ENCODE measurements around the gene SEPTIN8.

SEPTIN8 gene

DNA sequence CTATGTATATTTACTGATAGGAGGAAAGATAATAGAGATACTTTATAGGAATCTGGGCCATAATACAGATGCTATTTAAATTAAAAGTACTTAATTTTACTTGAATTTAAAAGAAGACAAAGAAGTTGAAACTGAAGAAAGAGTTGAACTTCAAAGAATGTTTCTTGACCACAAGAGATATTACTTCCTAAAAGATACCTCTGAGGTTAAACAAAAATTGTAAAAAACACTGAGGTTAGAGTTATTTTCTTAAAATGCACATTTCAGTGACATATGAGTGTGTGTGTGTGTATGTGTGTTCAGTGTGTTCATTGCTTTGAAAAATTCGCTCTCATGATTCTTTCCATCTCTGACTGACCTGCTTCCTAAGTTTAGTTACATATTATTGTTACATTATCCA is 3.5 kb upstream of the SEPTIN8 start:
- no peak for DNase-seq (ENCODE audit: low read depth in 2 of 2)

DNA sequence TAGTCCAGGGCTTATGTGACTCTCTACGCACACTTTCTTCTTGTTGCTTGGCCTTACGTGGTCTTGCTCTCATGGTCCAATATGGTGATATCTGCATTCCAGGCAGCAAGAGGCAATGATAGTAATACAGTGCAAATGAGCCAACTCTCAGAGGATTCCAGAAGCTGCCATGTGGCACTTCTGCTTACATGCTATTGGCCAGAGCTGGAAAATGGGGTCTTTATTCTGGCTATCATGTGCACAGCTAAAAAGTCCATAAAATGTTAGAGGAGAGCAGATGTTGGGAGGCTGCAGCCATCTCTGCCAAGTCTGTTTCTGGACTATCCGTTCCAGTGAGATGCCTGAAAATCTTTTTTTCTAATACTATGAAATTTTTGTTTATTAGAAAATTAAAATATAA is 2.9 kb upstream of the SEPTIN8 start:
- DNase-seq (ENCODE audit: low read depth in 2 of 2), result no peak

DNA sequence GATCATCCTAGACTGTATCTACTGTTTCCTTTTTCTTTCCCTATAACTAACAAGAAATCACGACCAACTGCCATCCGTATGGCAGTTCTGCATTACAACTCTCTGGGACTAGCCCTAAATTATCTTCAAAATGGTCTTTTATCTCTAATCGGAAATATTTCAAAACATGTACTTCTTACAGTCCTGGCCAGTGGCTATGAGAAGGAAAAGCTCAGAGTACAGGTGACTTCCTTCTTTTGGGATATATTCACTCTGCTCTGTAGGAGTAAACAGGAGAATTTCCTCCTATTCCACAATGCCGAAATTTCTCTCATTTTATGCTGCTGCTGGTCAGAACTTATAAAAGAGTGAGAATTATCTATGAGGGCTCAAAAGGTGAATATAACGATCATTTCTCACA is 1.8 kb upstream of the SEPTIN8 start:
- DNase-seq (ENCODE audit: low read depth in 2 of 2), result no peak

DNA sequence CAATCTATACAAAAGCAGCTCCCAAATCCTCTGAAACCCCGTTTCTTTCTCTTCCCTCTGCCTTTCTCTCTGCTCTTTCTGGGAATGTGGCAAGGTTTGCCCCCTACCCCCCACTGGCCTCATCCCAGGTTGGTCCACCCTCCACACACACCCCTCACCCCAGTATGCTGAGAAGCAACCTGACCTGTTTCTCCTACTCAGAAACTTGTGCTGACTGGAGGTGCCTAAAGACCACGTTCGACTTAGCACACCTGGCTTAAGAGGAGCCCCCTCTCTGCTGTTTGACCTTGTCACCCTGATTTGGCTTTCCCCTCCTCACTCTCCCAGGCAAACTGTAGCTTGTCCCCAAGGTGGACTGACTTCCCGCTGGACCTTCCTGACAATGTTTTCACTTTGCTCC is 1.1 kb upstream of the SEPTIN8 start:
- DNase-seq (ENCODE audit: low read depth in 2 of 2), result no peak

DNA sequence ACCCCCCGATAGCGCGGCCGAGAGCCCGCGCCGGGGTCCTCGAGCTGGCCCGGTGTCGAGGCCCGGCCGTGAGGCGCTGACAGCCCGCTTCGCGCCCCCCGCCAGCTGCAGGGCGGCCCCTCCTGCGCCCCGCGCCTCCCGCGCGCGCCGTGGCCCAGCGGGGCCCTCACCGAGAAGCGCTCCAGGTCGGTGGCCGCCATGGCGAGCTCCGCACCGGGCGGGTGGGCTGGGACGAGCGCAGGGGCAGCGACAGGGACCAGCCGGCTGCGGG is 166 bp downstream of the SEPTIN8 start:
- no peak for DNase-seq (ENCODE audit: low read depth in 2 of 2)

DNA sequence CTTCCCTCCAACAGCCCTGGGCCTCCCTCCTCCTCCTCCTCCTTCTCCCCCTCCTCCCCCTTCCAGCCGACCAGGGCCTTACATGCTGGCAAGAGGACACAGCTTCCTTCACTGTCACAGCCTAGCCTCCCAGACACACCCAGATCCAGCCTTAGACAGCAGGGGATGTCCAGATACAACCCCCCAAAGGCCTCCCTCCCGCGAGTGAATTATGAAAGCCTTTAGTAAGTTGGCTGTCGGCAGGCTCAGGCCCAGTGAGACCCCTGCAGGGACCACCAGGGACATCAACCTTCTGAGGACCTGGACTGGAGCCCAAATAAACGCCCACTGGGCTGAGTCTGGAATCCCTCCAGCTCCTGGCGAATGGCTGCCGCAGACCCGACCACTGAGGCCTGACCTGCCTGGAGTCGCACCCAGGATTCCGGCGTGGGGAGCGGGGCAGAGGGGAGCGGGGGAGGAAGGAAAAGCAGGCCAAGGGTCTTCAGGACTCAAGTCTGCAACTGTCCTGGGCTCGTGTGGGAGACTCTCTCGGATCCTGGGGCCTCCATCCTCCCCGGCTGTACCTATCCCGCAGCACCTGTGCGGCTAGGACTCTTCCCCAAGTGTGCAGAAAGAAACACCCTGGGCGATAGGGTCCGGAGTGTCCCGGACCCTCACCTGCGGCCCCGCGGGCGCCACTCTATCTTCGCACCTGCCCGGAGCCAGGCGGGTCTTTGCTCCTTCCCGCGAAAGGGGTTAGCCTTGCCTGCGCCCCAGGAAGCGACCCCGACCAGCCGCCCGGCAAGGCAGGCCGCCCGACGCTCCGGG is 705 bp downstream of the SEPTIN8 start:
- DNase-seq (ENCODE audit: low read depth in 2 of 2), result no peak

DNA sequence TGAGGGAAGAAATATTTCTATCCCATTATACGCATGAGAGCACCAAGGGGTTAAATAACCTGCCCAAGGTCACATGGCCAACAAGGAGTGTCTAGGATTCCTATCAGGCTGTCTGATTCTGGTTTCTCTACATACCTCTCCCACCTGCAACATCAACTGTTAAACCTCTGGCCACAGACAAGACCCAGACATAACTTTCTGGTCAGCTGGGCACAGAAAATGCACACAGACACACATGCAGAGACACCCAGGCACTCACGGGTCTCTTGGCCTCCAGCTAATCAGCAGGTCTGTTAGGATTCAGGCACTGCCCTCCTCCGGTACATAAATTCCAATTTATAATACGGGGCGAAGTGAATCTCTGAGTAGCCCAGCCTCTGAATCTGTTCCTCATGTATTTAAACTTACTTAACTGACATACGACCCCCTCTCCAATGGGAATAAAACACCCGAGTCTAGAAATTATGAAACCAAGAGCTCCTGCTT is 1.5 kb downstream of the SEPTIN8 start:
- no peak for DNase-seq (ENCODE audit: low read depth in 2 of 2)

DNA sequence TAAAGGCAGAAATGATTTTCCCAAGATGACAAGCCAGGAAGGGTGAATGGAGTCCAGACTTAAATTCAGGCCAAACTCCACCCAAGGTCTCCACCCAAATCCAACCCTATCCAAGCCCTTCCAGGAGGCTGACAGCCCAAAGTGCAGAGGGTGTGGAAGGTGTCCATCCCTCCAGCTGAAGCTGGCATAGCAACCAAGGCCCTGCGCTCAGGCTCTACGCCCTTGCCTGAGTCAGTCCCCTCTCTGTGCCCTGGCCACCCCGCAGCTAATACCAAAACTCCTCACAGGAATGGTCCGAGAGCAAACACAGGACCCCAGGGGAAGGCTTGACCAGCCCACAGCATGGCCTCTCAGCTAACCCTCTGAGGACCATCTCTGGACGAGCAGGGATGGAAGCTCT is 2.1 kb downstream of the SEPTIN8 start:
- DNase-seq (ENCODE audit: low read depth in 2 of 2), result no peak

DNA sequence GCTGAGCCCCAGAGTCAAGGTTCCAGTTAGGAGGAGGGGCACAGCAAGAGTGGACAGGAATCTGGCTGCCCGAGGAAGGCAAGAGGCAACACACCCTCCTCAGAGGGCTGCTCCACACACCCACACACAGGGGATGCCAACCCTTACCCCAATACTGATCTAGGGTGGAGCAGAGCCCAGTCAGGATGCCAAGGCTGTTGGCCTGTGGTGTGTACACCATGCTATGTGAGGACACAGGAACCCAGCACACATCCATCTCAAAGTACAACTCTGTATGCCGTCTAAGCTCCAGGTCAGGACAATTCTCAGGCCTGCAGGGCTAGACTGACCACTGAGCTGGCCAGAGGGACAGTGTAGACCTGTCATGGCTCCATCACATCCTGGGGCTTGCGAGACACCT is 2.6 kb downstream of the SEPTIN8 start:
- DNase-seq (ENCODE audit: low read depth in 2 of 2), result no peak

DNA sequence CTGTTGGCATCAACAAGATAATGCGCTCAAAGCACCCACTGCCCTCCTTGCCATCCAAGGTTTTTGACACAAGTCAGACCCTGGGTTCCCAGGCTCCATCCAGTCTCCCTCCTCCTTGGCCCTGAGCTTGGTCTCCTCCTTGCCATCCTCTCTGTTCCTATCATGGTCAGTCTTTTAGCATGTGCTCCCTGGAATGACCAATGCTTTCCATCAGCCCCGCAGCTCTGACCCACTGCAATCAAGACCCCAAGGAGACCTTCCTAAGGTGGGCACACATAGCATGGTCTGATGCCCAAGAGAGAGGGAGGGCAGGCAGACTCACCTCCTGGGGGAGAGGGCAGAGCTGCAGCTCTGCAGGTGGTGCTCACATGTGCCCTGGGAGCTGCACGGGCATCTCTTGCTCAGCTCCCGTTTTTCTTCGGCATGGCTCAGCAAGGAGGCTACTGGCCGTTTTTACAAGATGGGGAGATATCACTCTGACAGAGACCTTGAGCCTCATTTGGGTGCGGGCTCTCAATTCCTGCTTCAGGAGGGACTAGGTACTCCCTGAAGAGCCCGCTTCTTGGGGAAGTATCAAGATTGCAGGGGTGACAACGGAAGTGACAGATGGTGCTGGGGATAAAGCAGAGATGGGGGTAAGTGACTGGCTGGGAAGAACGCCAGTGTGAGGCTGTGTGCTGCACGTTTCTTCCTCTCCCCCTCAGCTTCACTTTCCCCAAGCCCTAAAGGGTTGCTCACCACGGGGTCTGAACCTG is 3.3 kb downstream of the SEPTIN8 start:
- no peak for DNase-seq (ENCODE audit: low read depth in 2 of 2)

DNA sequence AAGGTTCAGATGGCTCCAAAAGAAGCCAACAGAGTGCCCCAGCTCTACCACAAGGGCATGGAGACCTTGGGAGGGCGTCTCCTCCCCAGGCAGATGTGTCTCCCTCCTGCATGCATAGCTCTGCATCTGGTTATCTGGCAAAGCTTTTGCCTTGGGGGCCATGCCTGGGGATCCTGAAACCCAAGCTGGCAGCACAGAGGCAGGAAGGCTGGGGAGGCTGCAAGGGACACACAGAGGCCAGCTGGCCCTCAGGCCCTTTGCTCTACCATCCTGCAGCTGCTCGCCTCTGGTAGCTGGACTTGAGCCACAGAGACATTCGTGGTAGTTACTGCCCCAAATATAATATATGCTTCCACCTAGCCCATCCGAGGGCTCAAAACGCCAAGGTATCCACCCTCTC is 3.9 kb downstream of the SEPTIN8 start:
- DNase-seq (ENCODE audit: low read depth in 2 of 2), result no peak

DNA sequence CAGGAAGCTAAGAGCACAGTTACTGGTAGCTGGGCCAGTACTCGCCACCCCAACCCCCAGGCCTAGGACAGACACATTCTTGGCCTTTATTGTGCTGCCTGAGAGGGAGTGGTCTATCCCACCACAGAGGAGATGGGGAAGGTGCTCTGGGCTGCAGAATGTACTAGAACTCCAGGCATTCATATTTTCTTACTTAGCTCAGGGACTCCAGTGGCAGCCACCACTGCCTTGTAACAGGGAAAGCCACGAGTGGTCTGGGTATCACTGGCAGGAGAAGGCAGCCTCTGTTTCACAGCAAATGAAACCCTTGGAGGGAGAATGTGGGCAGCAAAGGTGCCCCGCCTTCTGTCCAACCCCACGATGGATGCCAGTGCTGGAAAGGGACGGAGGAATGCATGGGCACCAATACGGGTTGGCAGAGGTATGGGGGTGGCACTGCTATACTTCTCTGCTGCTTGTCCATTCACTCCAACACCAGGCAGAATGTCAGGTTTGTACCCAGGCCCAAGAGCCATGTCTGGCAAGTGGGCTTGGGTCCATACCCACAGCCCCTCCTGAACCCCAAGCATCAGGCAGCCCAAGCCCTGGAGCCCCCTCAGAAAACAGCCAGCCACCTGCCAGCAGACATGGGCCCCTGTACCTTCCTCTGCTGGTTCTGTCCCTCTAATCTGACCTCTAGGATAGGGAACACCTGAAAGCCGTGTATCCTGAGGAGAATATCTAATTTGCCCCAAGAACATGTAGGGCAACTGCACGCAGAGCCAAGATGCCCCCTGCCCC is 4.6 kb downstream of the SEPTIN8 start:
- no peak for DNase-seq (ENCODE audit: low read depth in 2 of 2)

DNA sequence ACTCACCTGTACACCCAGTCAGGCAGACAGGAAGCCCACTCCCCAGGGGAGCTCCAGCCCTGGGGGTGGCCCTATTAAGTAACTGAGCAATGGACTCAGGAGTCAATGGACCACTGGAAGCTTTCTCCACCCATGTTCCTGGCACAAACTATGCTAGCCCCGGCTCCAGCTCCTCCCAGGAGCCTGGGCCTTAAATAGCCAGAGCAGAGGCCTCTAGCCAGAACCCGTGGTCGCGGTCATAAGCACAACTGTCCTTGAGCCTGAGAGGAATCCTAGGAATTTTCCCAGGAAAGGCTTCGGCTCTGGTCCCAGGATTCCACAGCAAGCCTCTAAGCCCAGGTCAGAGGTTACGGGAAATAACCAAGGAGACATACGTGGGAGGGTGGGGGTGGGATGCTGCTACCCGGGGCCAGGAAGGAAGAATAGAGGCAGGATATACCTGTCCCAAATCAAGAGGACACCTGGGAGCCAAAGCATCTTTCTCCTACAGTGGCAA is 5.5 kb downstream of the SEPTIN8 start:
- no peak for DNase-seq (ENCODE audit: low read depth in 2 of 2)

DNA sequence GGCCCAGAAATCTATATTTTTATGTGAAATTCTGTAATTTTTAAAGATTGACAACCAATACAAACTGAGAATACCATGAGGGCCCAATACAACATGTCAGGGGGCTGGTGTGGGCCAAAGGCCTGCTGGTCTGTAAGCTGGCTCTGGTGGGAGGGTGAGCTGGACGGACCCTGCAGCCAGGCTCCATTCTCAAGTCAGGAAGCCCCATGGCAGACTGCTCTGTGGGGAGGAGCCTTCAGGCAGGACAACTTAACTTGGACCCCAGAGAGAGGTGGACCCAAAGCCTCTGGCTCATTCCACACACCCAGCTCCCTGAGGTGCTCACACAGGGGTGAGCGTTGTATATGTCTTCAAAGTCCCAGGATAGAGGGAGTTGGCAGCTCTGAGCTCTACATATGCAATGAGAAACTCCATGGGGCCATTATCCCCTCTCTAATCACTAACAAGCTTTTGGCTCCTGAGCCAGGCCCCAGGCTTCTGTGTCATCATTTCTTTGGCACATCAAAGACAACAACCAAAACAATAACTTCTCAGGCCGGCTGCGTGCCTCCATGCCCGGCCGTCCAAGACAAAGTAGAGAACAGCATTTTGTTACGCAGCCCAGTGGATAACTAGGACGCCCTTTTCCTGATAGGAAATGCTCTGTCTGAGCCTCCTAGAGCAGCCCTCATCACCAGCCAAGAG is 6.4 kb downstream of the SEPTIN8 start:
- no peak for DNase-seq (ENCODE audit: low read depth in 2 of 2)

DNA sequence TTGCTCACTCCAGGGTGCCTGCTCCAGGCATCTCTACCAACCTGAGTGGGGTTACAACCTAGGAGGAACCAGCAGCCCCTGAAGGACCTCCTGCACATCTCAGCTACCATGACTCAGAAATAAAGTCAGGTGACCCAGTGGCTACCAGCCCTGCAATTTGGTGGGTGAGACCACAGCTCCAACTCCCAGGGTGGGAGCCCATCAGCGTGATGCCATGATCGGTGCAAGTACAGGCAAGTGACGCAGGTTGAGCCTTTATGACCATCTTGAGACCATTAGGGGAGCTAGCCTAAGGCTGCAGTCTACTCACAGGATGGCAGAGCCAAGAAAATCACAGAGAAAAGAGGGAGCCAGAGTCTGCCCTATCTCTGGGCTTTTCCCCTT is 8.6 kb downstream of the SEPTIN8 start:
- no peak for DNase-seq (ENCODE audit: low read depth in 2 of 2)

DNA sequence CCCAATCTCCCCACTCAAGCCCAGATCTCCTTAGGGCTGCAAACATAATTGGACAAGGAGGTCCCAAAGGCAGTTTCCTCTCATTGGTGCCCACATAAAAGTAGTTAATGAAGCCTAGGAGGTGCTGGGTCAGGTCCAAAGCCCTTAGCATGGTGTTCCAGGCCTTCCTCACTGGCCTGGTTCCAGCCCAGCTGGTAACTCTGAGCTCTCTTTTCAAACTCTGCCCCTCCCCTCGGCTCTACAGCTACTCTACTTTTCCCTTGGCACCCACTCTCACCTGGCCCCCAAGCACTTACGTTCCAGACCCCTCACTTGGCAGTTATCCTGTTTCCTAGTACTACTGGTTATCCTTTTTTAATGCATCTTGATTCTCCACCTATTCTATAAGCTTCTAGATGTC is 9.9 kb downstream of the SEPTIN8 start:
- no peak for DNase-seq (ENCODE audit: low read depth in 2 of 2)

DNA sequence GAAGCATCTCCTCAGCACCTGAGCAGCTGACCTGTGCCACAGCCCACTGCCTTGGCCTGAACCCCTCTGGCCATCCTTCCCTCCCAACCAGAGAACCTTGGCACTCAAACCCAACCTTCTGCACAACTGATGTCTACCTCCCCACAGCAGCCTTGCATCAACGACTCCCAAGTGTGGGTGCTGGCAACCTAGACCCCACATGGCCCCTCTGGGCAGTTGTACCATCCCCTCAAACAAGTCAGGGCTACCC is 10.3 kb downstream of the SEPTIN8 start:
- DNase-seq (ENCODE audit: low read depth in 2 of 2), result no peak

DNA sequence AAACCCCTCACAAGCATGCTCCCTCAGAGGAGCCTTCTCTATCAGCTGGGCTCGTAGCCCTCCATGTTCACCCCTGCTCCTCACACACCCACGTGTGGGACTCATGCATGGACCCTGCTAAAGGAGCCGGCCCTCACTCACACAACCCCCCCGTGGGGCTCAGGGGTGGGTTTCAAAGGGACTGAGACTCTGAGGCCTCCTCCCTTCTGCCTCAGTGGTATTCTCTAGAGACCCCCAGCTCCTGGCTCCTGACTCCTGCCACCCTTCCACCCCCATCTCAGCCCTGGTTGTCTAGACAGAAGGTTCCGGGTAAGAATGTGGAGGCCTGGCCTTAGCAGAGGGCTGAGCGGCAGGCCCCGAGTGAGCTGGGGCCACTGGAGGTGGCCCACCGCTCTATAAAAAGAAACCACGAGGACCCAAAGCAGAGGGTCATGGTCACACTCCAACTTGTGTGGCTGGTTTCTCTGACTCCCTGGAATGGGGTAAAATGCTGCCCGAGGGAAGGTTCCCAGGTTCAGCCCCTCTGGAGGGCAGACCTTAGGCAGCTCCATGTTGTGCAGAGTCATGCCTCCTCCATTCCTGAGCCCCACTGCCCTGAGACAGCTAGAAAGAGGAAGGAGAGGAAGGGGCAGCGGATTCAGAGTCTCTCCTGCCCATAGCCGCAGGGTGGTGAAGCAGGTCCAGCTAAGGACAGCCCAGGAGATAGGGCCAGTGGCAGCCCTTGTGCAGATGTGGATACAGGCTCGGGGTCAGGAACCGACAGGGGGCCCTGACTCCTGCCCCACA is 10.8 kb downstream of the SEPTIN8 start:
- no peak for DNase-seq (ENCODE audit: low read depth in 2 of 2)

DNA sequence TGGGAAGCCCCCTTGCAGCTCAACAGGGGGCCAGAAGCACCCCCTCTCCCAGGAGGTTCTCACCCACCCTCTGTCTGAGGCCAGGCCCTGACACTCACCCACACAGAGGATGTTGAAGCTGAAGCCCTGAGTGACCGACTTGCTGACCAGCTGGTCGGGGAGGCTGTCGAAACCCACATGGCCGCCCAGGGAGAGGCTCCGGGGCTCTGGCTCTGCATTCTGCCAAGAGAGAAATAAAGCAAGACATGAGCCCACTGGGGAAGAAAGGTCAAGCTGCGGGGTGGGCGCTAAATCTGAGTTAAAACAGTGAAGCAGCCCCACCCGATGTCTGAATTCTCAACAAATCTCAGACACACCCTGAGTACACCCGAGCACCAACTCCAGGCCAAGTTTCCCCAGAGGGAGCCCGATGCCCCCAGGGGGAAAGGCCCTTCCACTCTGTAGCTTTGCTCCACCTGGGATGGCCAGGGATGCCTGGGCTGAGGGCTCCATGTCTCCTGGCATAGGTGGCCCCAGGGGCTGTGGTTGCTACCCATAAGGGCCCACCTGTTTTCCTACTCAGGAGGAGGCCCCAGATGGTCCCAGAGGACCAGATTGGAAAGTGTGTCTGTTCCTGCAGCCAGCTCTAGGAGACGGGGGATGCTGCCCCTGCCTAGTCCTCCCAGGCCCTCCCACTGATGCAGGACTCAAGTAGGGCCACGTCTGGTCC is 11.6 kb downstream of the SEPTIN8 start:
- no peak for DNase-seq (ENCODE audit: low read depth in 2 of 2)

DNA sequence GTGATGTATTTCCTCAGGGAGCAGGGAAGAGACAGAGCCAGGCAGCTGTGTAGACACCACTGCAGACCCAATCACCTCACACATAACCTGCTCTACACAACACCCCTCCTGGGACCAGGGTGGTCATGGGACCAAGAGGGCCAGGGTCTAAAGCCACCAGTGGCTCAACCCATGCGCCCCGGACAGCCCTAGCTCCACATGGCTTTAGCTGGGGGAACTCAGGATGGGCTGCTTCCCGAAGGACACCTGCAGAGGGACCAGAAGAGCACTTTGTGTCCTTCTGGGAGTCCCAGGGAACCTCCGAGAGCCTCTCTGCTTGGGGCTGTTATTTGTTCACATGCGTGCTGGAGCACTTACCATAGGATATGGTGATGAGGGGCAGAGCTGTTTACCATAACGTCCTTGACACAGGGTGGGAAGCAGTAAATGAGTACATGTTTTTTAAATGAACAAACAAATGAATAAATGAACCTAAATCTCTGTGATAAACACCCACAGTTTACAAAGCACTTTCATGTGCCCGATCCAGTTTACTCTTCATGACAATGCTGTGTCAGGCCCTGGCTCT is 12.3 kb downstream of the SEPTIN8 start:
- no peak for DNase-seq (ENCODE audit: low read depth in 2 of 2)

DNA sequence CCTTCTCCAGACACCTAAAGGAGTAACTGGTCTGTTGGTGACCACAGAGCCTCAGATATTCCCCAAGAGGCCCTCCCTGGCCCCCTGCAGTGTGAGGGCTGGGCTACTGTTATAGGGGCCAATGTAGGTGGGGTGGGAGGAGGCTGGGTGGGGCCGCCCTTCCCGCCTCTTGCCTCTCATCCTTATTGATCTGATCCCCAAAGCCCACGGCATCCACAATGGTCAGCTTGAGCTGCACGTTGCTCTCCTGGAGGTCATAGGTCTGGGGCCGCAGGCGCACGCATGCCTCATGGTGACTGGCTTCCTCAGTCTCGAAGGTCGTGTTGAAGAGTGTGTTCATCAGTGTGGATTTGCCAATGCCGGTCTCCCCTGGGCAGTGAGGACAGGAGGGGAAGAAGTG is 13.0 kb downstream of the SEPTIN8 start:
- no peak for DNase-seq (ENCODE audit: low read depth in 2 of 2)

Measured in stimulated activated CD8-positive, alpha-beta memory T cell treated with anti-CD3 and anti-CD28 coated beads, Interleukin-15, amount 100 ng/mL, for 48 hours (primary cell).